WTC11 (cell line): ENCODE results near the gene FUT2.

ENCODE experiments used
- ELF4 ChIP-seq: sonication (generic); formaldehyde crosslinking; IDR thresholded peaks from 2 replicates; pipeline ENCODE4 v1.8.1; 2022; ENCODE audit warnings: low read depth, mild to moderate bottlenecking, moderate library complexity, missing genetic modification reagents
- MYBL2 ChIP-seq: sonication (generic); formaldehyde crosslinking; IDR thresholded peaks from 2 replicates; pipeline ENCODE4 v1.8.1; 2023; ENCODE audit warnings: mild to moderate bottlenecking, moderate library complexity, missing genetic modification reagents
- SP1 ChIP-seq: sonication (generic); formaldehyde crosslinking; conservative IDR thresholded peaks from 2 replicates; pipeline ENCODE4 v1.8.1; 2022; ENCODE audit warnings: missing genetic modification reagents
- ZNF263 ChIP-seq: sonication (generic); formaldehyde crosslinking; IDR thresholded peaks from 2 replicates; pipeline ENCODE4 v1.8.1; 2022; ENCODE audit warnings: low read depth, mild to moderate bottlenecking, moderate library complexity, missing genetic modification reagents
- ZNF671 ChIP-seq: fragments of 250-450 bp; sonication (Bioruptor Pico); IDR thresholded peaks from 2 replicates; pipeline ENCODE4 v1.8.0; 2021; ENCODE audit warnings: mild to moderate bottlenecking
- TF ChIP-seq, protein P1 (sequence below): fragments of 200-600 bp; IDR thresholded peaks from 2 replicates; pipeline ENCODE4 v1.8.0; 2022; ENCODE audit warnings: antibody characterized with exemption

DNA sequence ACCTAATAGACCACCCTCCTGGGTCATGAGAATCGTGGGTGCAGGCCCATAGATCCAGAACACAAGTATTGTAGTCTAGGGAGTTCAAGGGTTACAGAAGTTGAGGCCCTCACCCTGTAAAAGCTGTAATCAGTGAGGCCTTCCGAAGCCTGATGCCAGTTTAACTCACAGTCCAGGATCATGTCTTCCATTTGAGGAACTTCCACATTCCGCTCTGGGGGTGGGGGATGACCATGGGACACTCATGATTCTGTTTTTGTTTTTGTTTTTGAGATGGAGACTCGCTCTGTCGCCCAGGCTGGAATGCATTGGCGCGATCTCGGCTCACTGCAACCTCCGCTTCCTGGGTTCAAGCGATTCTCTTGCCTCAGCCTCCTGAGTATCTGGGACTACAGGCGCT lies 46.3 kb downstream of the FUT2 start:
- no peak for TF ChIP-seq ZNF263 (CRISPR knock-in tag)
- no peak for TF ChIP-seq SP1 (CRISPR knock-in tag)
- TF ChIP-seq, protein P1, sequence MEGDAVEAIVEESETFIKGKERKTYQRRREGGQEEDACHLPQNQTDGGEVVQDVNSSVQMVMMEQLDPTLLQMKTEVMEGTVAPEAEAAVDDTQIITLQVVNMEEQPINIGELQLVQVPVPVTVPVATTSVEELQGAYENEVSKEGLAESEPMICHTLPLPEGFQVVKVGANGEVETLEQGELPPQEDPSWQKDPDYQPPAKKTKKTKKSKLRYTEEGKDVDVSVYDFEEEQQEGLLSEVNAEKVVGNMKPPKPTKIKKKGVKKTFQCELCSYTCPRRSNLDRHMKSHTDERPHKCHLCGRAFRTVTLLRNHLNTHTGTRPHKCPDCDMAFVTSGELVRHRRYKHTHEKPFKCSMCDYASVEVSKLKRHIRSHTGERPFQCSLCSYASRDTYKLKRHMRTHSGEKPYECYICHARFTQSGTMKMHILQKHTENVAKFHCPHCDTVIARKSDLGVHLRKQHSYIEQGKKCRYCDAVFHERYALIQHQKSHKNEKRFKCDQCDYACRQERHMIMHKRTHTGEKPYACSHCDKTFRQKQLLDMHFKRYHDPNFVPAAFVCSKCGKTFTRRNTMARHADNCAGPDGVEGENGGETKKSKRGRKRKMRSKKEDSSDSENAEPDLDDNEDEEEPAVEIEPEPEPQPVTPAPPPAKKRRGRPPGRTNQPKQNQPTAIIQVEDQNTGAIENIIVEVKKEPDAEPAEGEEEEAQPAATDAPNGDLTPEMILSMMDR: no peak
- no peak for TF ChIP-seq MYBL2 (CRISPR knock-in tag)
- no peak for TF ChIP-seq ZNF671 (CRISPR knock-in tag)
- TF ChIP-seq ELF4 (CRISPR knock-in tag): no peak
